ENCODE data around the gene DPH5.

Gene DPH5

DNA sequence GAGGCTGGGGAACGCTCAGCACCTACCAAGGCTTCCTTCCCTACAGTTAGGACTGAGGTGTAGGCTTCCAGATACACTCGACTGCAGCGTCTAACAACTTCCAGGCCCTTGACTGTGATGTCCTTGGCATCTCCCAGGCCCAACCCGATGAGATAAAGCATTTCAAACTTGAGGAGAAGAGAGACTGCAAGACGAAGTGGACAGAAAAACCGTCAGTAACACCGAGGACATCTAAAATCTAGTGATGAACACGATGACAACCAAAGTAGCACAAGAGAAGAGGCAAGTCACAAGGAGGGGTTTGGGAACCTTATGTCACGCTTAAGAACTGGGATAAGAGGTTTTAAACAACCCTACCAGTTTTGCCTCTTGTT is 314 bp downstream of the DPH5 start:
- peak; percentile 89 for TF ChIP-seq ZNF70 (CRISPR knock-in tag; IDR thresholded peaks at IDR 0.05)
- TF ChIP-seq BACH2 (CRISPR knock-in tag; IDR thresholded peaks at IDR 0.05; ENCODE audit: borderline replicate concordance): no peak
- peak; percentile 74 for ATAC-seq

DNA sequence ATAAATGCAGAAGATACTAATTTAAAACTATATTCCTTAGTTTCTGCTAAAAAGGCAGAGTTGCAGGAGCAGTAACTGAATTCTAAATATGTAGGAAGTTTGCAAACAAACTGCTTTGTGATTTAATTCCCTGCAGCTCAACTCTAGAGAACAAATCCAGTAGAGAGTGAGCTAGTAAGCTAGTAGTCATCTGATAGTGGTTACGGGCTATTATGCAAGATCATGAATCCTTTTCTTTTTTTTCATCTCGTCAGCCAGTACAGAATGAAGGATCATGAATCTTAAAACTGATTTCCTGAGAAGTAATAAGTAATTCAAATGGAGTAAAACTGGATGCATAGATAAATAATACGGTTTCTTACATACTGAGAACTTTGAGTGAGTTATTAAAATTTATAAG is 3.3 kb downstream of the DPH5 start:
- TF ChIP-seq ZC3H10 (CRISPR knock-in tag; IDR thresholded peaks at IDR 0.05): no peak
- no peak for TF ChIP-seq OSR1 (CRISPR knock-in tag; IDR thresholded peaks at IDR 0.05)
- TF ChIP-seq ZFP30 (CRISPR knock-in tag; IDR thresholded peaks at IDR 0.05): no peak
- TF ChIP-seq, protein P1, sequence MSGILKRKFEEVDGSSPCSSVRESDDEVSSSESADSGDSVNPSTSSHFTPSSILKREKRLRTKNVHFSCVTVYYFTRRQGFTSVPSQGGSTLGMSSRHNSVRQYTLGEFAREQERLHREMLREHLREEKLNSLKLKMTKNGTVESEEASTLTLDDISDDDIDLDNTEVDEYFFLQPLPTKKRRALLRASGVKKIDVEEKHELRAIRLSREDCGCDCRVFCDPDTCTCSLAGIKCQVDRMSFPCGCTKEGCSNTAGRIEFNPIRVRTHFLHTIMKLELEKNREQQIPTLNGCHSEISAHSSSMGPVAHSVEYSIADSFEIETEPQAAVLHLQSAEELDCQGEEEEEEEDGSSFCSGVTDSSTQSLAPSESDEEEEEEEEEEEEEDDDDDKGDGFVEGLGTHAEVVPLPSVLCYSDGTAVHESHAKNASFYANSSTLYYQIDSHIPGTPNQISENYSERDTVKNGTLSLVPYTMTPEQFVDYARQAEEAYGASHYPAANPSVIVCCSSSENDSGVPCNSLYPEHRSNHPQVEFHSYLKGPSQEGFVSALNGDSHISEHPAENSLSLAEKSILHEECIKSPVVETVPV (CRISPR knock-in tag; IDR thresholded peaks at IDR 0.05): no peak
- TF ChIP-seq ARNTL (CRISPR knock-in tag; IDR thresholded peaks at IDR 0.05; ENCODE audit: borderline replicate concordance, low read depth): no peak
- TF ChIP-seq, protein P2, sequence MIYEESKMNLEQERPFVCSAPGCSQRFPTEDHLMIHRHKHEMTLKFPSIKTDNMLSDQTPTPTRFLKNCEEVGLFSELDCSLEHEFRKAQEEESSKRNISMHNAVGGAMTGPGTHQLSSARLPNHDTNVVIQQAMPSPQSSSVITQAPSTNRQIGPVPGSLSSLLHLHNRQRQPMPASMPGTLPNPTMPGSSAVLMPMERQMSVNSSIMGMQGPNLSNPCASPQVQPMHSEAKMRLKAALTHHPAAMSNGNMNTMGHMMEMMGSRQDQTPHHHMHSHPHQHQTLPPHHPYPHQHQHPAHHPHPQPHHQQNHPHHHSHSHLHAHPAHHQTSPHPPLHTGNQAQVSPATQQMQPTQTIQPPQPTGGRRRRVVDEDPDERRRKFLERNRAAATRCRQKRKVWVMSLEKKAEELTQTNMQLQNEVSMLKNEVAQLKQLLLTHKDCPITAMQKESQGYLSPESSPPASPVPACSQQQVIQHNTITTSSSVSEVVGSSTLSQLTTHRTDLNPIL (CRISPR knock-in tag; IDR thresholded peaks at IDR 0.05; ENCODE audit: low read depth): no peak
- TF ChIP-seq ZNF70 (CRISPR knock-in tag; IDR thresholded peaks at IDR 0.05): no peak
- no peak for TF ChIP-seq GLIS3 (CRISPR knock-in tag; IDR thresholded peaks at IDR 0.05)
- no peak for TF ChIP-seq ESRRG (CRISPR knock-in tag; IDR thresholded peaks at IDR 0.05)
- TF ChIP-seq ISL1 (CRISPR knock-in tag; IDR thresholded peaks at IDR 0.05): no peak
- TF ChIP-seq RARB (CRISPR knock-in tag; IDR thresholded peaks at IDR 0.05): no peak
- no peak for TF ChIP-seq ZFP3 (CRISPR knock-in tag; IDR thresholded peaks at IDR 0.05)
- no peak for TF ChIP-seq ZNF565 (CRISPR knock-in tag; conservative IDR thresholded peaks at IDR 0.05; ENCODE audit: low read depth)
- TF ChIP-seq TCF4 (CRISPR knock-in tag; IDR thresholded peaks at IDR 0.05; ENCODE audit: borderline replicate concordance): no peak
- TF ChIP-seq BACH2 (CRISPR knock-in tag; IDR thresholded peaks at IDR 0.05; ENCODE audit: borderline replicate concordance): no peak
- TF ChIP-seq ZNF8 (CRISPR knock-in tag; IDR thresholded peaks at IDR 0.05): no peak
- TF ChIP-seq CSDC2 (CRISPR knock-in tag; IDR thresholded peaks at IDR 0.05): no peak
- no peak for TF ChIP-seq PPARA (CRISPR knock-in tag; IDR thresholded peaks at IDR 0.05; ENCODE audit: borderline replicate concordance)
- no peak for ATAC-seq

DNA sequence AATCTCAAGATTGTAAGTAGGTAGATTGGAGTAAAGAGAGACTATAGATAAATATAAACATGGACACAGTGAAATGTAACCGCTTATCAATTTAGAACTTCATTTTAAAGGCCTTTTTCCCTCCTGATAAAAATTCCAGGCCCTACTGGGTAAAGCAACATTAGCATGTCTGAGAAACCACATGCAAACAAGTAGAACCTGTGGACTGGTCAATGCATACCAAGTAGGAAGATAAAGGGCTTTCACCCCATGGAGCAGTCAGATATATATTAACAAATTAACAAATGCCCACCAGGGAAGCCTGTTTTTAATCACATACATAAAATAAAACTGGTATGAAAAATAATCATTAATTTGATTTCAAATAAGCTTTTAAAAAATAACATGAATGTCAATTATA is 8.1 kb downstream of the DPH5 start:
- no peak for ATAC-seq
- TF ChIP-seq, protein P3, sequence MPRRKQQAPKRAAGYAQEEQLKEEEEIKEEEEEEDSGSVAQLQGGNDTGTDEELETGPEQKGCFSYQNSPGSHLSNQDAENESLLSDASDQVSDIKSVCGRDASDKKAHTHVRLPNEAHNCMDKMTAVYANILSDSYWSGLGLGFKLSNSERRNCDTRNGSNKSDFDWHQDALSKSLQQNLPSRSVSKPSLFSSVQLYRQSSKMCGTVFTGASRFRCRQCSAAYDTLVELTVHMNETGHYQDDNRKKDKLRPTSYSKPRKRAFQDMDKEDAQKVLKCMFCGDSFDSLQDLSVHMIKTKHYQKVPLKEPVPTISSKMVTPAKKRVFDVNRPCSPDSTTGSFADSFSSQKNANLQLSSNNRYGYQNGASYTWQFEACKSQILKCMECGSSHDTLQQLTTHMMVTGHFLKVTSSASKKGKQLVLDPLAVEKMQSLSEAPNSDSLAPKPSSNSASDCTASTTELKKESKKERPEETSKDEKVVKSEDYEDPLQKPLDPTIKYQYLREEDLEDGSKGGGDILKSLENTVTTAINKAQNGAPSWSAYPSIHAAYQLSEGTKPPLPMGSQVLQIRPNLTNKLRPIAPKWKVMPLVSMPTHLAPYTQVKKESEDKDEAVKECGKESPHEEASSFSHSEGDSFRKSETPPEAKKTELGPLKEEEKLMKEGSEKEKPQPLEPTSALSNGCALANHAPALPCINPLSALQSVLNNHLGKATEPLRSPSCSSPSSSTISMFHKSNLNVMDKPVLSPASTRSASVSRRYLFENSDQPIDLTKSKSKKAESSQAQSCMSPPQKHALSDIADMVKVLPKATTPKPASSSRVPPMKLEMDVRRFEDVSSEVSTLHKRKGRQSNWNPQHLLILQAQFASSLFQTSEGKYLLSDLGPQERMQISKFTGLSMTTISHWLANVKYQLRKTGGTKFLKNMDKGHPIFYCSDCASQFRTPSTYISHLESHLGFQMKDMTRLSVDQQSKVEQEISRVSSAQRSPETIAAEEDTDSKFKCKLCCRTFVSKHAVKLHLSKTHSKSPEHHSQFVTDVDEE (CRISPR knock-in tag; IDR thresholded peaks at IDR 0.05): no peak
- TF ChIP-seq GLIS3 (CRISPR knock-in tag; IDR thresholded peaks at IDR 0.05): no peak
- TF ChIP-seq BACH2 (CRISPR knock-in tag; IDR thresholded peaks at IDR 0.05; ENCODE audit: borderline replicate concordance): no peak
- no peak for TF ChIP-seq TOX (CRISPR knock-in tag; IDR thresholded peaks at IDR 0.05; ENCODE audit: borderline replicate concordance)
- TF ChIP-seq CSDC2 (CRISPR knock-in tag; IDR thresholded peaks at IDR 0.05): no peak
- no peak for TF ChIP-seq ZNF565 (CRISPR knock-in tag; conservative IDR thresholded peaks at IDR 0.05; ENCODE audit: low read depth)
- TF ChIP-seq, protein P2 (CRISPR knock-in tag; IDR thresholded peaks at IDR 0.05; ENCODE audit: low read depth): no peak
- no peak for TF ChIP-seq ARNTL (CRISPR knock-in tag; IDR thresholded peaks at IDR 0.05; ENCODE audit: borderline replicate concordance, low read depth)
- TF ChIP-seq RARB (CRISPR knock-in tag; IDR thresholded peaks at IDR 0.05): no peak
- no peak for TF ChIP-seq ZNF8 (CRISPR knock-in tag; IDR thresholded peaks at IDR 0.05)
- TF ChIP-seq, protein P4, sequence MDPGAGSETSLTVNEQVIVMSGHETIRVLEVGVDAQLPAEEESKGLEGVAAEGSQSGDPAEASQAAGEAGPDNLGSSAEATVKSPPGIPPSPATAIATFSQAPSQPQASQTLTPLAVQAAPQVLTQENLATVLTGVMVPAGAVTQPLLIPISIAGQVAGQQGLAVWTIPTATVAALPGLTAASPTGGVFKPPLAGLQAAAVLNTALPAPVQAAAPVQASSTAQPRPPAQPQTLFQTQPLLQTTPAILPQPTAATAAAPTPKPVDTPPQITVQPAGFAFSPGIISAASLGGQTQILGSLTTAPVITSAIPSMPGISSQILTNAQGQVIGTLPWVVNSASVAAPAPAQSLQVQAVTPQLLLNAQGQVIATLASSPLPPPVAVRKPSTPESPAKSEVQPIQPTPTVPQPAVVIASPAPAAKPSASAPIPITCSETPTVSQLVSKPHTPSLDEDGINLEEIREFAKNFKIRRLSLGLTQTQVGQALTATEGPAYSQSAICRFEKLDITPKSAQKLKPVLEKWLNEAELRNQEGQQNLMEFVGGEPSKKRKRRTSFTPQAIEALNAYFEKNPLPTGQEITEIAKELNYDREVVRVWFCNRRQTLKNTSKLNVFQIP (CRISPR knock-in tag; IDR thresholded peaks at IDR 0.05; ENCODE audit: borderline replicate concordance, low read depth): no peak
- TF ChIP-seq ZFP3 (CRISPR knock-in tag; IDR thresholded peaks at IDR 0.05): no peak
- no peak for TF ChIP-seq ZFP30 (CRISPR knock-in tag; IDR thresholded peaks at IDR 0.05)
- TF ChIP-seq SNAI2 (CRISPR knock-in tag; IDR thresholded peaks at IDR 0.05): no peak
- TF ChIP-seq OSR1 (CRISPR knock-in tag; IDR thresholded peaks at IDR 0.05): no peak
- TF ChIP-seq, protein P5, sequence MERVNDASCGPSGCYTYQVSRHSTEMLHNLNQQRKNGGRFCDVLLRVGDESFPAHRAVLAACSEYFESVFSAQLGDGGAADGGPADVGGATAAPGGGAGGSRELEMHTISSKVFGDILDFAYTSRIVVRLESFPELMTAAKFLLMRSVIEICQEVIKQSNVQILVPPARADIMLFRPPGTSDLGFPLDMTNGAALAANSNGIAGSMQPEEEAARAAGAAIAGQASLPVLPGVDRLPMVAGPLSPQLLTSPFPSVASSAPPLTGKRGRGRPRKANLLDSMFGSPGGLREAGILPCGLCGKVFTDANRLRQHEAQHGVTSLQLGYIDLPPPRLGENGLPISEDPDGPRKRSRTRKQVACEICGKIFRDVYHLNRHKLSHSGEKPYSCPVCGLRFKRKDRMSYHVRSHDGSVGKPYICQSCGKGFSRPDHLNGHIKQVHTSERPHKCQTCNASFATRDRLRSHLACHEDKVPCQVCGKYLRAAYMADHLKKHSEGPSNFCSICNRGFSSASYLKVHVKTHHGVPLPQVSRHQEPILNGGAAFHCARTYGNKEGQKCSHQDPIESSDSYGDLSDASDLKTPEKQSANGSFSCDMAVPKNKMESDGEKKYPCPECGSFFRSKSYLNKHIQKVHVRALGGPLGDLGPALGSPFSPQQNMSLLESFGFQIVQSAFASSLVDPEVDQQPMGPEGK (CRISPR knock-in tag; IDR thresholded peaks at IDR 0.05; ENCODE audit: borderline replicate concordance): no peak
- TF ChIP-seq, protein P1 (CRISPR knock-in tag; IDR thresholded peaks at IDR 0.05): no peak
- TF ChIP-seq PPARA (CRISPR knock-in tag; IDR thresholded peaks at IDR 0.05; ENCODE audit: borderline replicate concordance): no peak

All from SK-N-SH treated with all-trans-retinoic acid at 6 μM for 48 hours (cell line).